ENCODE measurements around the gene BCAS3.

BCAS3 gene

DNA sequence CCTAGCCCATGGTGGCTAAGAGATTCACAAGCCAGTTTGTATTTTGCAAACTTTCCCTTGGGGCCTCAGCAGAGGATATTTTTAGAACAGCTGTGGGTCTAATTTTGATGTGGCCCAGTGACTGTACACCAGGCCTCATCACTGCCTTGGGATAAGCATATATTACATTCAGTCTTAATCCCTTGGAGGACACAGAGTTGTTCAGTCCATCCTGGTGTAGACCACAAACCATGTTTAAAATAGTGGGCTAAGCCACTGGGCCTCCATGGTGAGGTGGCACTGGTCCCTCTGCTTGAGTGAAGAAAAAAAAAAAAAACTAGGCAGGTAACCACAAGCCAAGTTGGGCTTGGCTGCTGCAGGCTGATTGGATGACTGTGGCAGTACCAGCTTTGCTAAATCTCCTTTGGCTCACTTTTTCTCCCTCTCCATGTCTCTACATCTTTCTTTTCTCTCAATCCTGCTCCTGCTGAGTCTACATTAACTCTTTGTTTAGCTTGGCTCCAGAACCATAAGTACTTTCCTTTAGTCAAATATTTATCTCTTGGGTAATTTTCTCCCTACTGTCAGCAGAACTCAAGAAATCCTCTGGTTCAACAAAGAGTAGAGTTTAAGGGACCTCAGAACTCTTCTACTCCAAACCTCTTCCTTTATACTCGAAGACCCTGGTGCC, 602.0 kb downstream of the BCAS3 start:
- no peak for DNase-seq

DNA sequence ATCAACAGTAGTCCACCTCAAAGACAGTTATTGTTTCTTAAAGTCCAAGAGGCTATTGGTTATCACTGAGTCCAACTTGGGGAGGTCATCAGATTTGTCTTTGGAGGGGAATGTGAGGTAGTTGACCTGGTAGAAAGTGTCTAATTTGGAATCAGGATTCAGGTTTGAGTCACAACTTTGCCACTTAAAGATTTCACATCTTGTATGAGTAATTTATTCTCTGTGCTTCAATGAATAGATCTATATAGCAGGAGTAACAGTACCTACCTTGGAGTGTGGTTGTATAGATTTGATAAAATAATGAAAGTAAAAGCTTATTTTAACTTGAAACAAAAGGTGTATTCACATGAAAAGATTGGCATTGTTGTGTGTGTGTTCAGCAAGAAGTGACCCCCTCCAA, 602.7 kb downstream of the BCAS3 start:
- DNase-seq = no peak

DNA sequence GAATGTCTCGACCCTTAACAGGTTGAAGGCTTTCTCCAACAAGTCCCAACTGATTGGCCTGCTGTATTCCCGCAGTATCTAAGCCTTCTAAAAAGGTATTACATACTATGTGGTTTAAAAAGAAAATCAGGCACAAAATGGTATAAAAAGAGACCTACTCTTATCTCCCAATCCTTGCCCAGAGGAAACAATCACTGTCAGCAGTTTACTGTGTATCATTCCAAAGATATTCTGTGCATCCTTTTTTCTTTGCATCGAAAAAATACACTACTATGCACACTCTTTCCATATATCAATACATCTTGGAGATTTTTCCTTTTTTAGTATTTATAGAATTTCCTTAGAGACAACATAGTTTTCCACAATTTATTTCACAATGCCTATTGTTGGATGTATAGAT, 603.2 kb downstream of the BCAS3 start:
- no peak for DNase-seq

DNA sequence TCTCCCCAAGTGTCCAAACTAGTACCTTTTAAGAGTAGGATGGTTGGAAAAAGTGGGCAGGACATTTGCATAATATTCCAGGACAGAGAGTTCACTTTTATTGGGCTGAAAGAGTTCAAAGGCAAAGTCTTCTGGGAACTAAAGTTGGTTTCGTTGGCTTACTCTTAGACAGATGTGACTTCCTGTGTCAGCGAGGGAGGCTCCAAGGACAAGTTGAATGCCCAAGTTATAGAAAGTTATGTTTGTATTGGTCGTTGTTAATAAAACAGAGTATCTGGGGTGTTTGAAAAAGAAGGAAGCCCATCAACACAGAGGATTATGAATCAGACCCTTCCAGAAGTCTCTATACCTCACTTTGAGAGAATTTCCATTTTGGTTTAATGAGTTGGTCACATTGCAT, 604.7 kb downstream of the BCAS3 start:
- DNase-seq = no peak

DNA sequence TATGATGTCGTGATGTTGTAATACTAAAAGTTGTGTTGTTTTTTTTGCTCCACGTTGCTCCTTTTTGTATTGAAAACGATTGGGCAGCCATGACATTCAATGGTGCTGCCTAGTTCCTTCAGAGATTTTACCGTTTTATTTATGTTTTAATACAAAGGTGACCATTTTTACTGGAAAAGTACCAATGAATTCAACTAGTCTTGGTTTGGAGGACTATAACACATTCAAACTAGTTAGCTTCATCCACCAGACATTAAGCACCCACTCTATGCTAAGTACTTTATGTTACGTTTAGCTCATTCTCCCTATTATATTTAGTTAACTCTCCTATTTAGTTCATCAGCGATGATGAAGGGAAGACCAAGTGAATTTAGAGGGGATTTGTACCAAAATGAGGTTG, 605.4 kb downstream of the BCAS3 start:
- no peak for DNase-seq

DNA sequence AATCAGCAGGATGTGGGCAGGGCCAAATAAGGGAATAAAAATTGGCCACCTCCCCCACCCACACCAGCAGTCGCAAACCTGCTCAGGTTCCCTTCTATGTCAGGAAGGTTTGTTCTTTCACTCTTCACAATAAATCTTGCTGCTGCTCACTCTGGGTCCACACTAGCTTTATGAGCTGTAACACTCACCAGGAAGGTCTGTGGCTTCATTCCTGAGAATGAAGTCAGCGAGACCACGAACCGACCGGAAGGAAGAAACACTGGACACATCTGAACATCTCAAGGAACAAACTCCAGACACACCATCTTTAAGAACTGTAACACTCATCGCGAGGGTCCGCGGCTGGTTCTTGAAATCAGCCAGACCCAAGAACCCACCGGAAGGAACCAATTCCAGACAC, 606.5 kb downstream of the BCAS3 start:
- DNase-seq = no peak

DNA sequence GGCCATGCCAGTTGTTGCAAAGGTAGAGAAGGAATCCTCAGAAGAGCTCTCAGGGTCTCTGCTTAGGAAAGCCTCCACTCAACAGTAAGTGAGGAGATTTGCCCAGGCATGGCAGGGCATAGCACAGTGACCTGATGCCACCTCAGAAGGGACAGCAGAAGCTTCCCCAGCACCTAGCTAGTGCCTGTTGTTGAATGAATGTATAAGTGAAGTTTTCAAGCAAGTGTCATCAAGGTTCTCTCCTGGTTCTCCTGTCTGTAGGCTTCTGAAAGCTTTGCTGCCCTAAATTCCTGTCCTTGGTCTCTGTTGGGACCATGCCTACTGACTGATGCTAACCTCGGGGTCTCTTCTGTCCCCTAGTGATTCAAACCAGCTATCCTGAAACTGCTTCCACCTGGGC, 607.1 kb downstream of the BCAS3 start:
- no peak for DNase-seq

DNA sequence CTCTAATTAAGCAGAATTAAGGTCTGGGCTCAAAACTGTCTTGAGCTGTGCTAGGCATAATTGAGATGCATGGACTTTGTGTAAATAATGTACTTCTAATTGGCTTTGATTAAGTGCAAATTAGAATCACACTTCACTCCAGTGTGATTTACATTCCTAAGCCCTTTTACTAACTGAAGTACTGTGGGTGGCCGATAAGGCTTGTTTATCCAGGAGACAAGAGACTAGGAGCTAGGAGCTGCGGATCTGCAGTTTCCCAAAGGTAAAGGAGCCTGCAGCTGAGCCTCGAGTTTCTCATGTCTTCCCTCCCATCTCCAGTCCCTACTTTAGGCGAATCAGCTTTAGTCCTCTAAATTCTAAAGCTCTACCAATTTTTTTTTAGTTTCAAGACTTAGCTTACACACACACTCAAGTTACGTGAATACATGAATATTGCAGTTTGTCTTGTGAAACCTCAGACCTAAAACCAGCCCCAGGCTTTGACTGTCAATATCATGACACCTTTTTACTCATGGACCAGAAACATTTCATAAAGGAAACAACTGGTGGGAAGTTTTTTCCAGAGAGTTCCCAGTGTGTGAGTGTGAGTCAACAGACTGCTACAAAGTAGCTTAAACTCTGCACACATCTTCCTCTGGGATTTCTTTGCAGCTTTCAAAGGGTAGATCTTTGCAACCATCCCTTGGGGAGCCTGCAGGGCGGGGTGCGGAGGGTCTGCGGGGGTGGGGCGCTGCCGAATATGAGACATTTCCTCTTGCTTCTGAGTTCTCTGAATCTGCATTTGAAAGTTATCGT, 608.1 kb downstream of the BCAS3 start:
- DNase-seq = no peak

DNA sequence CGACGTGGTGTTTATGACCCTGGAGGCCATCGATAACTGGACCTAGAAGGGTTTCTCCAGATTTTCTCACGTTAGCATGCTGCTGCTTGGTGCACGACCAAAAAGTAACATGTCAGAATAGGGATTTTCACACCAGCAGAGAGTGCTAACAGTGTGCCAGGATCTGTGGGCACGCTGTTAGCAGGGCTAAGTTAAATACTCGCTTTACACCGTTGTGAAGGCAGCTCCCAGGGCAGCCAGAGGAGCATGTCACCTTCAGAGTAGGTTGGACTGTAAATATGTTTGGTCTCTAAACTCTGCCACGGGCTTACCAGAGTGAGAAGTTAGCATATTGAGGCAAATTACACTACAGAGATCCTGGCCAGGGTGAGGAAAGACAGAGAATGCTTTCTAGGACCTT, 608.8 kb downstream of the BCAS3 start:
- no peak for DNase-seq

DNA sequence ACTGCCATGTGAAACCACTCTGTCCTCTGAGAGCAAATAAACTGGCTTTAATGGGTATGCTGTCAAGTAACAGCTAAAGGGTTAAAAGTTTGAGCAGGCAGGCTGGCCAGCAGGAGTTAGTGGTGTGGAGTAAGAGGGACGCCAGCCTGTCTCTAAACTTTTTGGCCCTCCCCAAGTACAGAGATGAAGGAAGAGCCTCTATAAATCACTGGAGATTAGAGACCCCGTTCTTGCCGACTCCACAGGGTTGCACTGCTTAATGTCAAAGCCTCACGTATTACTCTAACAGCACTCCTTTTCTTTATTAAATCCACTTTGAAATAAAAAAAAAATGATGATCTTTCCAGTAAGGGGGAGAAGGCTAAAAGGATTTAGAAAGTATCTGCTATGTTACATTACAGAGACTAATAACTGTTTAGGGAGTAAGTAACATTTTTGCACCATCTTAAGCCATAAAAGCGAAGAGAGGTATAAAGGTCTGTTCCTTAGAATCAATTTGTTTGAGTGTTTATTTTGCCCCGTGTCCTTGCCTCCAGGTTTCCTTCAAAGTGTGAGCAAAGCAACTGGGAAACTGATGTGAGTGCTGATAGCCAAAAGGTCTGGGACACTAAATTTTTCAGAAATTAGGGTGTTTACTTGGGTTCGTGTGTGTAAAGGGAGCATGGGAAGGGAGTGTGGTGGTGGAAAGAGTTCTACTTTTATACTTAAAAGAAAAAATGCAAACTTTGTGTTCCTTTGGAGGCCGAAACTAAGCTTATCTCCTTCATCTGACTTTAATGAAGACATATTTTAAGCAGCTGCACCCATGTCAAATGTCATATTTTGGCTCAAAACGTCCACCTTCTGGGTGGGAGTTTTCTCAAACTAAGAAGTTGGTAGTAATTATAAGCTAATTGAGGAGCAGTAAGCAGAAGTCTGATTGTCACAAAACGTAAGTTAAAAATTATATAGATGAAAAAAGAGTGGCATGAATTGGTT, 612.0 kb downstream of the BCAS3 start:
- DNase-seq = no peak

DNA sequence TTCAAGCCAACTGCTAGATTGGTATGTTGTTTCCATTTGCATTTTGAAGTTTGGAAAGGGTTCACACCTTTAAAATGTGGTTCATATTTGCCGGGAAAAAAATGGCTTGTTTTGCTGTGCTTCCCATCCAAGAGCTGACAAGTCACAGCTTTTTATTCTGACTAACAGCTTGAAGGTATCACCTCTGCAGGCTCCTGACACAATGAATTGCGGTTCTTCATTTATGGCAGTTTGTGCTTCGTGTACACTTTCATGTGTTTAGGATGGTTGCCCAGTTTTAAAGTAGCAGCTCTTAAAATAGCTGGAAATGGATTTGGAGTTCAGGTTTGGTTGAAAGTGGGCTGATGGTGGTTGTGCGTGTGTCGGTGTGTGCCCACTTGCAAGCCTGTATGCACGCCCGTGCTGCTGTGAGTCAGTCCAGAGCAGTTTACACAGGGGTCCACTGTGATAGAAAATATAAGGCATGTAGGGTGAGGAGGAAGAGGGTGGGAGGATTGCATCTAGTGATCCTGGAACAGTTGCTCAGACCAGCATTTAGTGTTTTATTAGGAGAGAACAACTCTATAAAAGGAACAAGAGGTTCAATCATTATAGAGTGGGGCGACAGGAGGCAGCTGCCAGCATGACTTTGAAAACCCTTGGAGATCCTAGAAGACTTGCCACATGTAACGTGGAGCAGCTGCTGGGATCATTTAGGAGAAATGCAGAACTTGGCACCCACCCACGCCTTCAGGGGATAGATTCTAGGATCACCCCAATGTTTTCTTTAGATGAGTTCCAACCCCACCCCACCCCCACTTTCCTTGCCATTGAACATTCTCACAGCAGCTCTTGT, 614.0 kb downstream of the BCAS3 start:
- no peak for DNase-seq

DNA sequence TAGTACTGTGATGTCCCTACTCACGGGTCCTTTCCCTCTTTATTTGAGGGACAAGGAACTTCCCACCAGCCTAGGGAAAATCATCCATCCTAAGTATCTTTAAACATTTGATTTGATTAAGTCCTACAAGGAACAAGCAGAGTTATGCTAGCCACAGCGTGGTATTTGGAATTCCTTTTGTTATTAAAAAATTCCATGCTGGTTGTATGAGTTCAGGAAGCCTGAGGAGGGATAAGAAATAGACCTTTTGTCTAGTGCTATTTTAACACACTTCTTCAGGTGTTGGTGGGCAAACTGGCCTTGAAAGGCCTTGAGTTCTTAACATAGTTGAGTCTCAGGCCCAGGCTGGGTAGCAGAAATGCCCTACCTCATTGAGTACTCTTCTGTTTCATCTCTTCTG, 616.6 kb downstream of the BCAS3 start:
- DNase-seq = no peak

DNA sequence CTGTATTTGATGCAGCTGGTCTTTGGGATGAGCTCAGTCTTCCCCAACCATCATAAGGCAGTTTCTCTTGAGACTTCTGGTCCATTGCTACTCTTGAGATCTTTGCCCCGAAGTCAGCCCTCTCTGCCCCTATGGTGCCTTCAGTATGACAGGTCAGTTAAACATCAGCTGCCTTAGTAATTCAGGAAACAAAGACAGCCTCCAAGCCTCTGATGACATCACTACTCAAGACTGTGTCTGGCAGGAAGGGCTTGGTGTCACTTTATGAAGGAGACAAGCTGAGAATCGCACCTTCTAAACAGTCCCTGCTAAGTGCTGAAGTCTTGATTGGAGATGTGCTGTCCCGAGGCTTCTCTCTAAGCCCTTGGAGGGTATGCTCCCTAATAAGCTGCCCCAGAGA, 617.1 kb downstream of the BCAS3 start:
- DNase-seq = no peak

DNA sequence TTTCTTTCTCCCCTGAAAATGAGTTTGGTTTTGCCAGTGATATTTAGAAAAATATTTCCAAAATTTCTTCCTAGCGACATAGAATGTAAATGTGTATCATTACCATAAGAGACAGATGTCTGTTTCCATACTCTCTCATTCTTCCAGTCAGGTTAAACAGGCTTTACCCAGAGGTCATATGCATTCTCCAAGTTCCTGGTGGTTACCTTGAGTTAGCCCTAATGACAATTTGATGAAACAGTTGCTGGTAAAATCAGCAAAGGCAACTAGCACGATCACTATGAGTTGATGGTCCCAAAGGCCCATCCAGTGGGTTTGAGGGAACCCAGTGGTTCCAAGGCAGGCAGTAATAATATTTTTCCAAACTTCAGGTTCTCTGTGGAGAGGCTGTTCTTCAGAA, 618.4 kb downstream of the BCAS3 start:
- no peak for DNase-seq

DNA sequence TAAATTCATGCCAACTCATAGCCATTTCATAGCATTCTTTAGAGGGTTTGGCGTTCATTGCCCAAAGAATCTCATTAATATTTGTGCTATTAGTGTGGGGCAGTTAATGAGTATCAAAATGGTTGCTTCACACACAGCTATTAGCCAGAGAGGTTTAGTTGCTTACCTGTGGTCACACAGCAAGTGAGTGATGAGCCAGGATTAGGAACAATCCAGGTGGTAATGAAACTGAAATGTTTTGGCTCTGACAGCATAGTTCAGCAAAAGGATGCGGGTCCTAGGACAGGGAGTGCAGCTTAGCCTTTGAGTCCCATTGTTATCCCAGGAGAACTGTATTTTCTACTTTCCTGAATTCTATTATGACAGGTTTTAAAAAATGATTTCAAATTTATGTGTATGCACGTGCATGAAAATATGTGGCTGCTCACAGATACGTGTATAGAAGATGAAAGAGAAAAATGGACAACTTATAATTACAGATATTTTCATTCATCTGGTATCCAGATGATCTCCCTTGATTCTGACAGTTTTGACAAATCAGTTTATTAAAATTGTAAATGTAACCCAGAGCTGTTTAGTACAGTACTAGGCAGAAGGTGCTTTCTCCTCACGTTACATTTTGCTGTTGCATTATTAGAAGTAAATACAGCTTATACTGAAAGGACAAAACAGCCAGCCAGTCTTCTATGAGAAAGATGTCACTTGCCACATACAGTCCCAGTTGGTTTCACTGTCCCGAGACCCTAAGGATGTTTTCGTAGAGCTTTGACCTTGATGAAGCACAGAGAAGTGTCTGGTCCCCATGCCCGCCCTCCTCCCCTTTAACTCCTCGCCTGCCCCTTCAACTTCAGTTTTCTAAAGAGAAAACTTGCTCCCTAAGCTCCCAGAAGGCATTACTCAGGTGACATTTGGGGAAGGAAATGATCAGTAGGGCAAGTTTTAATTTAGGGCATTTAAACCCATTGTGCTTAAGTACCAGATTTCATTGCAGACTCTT, 622.2 kb downstream of the BCAS3 start:
- DNase-seq = no peak

DNA sequence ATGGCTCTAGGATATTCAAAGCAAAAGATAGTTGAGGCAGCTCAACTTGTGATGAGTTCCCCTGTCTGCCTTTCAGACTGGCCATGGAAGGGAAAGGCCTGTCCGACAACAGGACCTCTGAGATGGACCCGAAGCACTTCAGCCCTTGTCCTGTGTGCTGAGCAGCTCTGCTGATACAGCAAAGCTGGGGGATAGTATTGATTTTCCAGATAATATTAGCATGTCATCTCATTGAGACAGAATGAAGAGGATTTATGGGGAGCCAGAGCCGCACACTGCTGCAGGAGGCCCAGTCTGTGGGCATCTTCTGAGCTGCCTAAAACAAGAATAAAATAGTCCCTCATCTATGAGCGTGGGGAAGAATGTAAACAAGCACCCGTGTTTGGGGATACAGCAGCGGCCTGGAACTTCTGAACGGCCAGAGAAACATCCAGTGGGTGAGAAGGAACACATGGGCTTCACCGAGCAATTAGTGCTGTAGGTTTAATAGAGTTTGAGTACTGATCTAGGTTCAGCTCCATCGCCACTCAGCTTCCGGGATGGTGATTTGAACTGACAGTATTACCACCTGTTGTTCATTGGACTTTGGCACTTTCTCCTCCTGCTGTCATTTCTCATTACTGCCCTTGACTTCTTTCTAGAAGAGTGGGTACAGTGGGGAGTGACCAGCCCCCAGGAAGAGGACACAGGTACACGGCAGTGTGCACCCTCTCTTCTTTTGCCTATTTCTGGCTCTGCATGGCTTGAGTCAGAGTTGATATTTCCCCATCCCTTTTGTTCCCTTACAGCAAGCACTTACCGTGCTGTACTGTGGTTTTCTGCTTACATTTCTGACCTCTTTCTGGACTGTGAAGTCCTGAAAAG, 625.5 kb downstream of the BCAS3 start:
- DNase-seq = no peak

DNA sequence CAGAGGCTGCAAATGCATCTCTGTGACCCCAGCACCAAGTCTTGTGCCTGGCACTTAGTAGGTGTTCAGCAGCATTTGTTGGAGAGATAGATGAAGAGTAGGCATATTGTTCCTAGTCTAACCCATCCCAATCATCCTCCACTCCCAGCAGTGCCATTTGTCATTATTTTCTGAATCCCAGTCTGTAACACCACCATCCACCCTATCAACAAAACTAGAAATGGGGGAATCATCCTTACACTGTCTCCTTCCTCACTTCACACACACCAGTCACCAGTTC, 626.1 kb downstream of the BCAS3 start:
- DNase-seq = no peak

DNA sequence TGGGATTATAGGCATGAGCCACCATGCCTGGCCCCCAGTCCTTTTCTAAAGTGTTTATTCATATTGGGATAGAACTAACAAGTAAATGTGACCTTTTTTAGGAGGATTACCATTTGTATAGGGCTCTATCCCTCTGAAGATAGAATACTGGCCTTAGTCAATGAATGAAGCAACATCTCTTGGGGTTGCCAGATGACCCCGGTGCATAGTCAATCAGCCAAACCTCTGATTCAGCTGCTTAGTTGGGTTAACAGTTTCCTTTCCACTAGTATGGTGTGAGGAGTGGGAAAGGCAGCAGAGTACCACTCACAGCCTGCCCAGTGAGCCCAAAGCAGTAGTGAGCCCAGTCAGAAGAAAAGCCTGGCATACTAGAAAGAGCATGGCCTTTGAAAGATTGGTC, 627.4 kb downstream of the BCAS3 start:
- DNase-seq = no peak

DNA sequence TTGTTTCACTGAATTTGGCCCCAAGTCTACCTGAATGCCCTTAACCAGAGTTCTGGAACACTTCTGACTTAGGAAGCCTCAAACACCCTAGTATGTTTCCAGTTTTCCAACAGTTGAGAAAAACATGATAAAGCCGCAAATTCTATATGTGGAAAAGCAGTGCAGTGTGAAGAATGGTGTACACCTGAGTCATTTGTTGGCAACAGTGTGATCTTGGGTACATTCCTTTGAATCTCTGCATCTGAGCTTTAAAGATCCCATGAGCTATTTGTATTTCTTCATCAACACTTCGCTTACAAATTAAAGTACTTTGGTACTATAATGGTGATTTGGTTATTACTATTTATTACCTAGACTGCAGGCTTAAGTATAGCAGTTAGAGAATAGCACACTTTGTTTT, 628.4 kb downstream of the BCAS3 start:
- DNase-seq = no peak

Data from activated CD4-positive, alpha-beta T cell treated with anti-CD3 and anti-CD28 coated beads, Interleukin-2, amount 50 U/mL, for 4 hours (primary cell).